Ectodermal cell (in vitro differentiated cells): ENCODE results near the gene CD22.

Source experiments
- H3K27ac ChIP-seq: 2 replicates; pipeline ENCODE4 v1.7.0; 2013; ENCODE audit warnings: mild to moderate bottlenecking, low read depth, low read length; ENCODE audit not compliant: insufficient read depth, poor library complexity, severe bottlenecking
- H3K27me3 ChIP-seq: 2 replicates; pipeline ENCODE4 v1.7.0; 2013; ENCODE audit warnings: mild to moderate bottlenecking, low read length; ENCODE audit not compliant: insufficient read depth, control insufficient read depth, poor library complexity, severe bottlenecking
- H3K36me3 ChIP-seq: one replicate; pipeline ENCODE4 v1.7.0; 2013; ENCODE audit warnings: low read length; ENCODE audit not compliant: control insufficient read depth, insufficient read depth
- H3K4me1 ChIP-seq: one replicate; pipeline ENCODE4 v1.7.0; 2013; ENCODE audit warnings: low read length; ENCODE audit not compliant: control insufficient read depth, insufficient read depth
- H3K4me3 ChIP-seq: 2 replicates; pipeline ENCODE4 v1.7.0; 2013; ENCODE audit warnings: low read depth, low read length, control low read depth; ENCODE audit not compliant: insufficient read depth
- H3K9me3 ChIP-seq: 2 replicates; pipeline ENCODE4 v1.7.0; 2013; ENCODE audit warnings: mild to moderate bottlenecking, low read length, moderate library complexity; ENCODE audit not compliant: control insufficient read depth
- WGBS, 2 experiments: methylation state at CpG; one replicate each; pipeline ENCODE4 v1.1.7; 2013; ENCODE audit warnings: missing lambda C conversion rate in 2 of 2; 5-methylcytosine and 5-hydroxymethylcytosine counted together

Gene CD22

DNA sequence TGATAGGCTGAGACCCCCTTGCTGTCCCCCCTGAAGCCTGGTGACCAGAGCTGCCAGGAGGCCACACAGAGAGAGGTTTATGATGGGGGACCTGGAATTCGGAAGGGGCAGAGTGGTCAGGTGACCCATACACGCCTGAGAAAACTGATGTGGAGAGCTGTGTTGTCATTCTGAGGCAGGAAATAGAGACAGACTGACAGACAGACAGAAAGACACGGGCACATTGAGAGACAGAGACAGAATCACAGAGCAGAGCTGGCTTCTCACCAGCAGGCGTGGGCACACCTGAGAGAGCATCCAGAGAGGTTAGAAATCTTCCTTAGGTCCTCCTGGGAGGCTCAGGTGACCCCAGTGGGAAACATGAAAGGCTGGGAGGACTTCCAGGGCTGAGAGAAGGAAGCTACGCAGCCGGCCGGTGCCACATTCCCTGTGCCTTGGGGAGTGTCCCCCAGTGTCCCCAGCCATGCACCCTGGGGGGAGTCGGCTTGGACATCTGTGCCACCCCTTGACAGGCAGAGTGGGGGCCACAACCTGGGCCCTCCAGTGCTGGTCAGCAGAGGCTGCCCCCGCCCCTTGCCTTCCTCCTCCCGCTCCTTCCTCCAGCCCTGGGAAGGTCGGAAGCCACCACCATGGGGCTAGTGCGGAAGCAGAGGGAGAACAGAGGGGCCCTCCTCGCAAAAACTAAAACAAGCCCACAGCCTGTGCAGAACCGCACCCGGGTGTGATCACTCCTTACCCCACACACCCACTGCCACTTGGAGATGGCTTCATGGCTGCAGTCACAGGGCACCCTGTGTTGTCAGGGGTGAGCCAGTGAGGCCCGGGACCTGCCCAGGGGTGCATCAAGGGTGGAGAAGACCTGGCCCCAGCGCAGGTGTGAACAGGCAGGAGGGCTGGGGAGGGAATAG lies 20.9 kb downstream of the CD22 start:
- H3K4me3 ChIP-seq: no peak overlapping the region
- no peaks in the 10 kb centered on the region for H3K36me3 ChIP-seq
- no peaks in the 10 kb centered on the region for H3K4me1 ChIP-seq
- WGBS, 2 experiments: 91 to 92% methylated on average over 17 of the region's 17 CpGs
- no peaks in the 10 kb centered on the region for H3K9me3 ChIP-seq
- H3K27ac ChIP-seq: no peak overlapping the region
- H3K27me3 ChIP-seq: peaks cover 31% of the 10 kb centered on the region

DNA sequence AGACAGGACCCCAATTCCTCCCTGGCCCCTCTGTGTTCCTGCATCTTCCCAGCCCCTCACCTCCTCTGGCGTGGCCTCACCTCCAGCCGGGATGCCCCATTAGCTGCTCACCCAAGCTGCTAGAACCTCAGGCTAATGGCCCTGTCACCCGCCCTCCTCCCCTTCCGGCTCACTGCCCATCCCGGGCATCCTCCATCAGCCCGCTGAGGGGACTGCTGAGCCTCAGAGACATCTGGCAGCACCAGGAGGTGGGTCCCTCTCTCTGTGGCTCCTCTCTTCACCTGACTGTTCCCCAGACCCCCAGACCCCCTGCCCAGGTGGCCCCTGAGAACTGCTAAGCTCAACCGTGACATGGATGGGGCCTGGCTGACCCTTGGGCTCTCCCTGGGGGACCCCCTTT lies 21.6 kb downstream of the CD22 start:
- 88 to 89% methylated on average over 7 of the region's 7 CpGs for WGBS, 2 experiments
- Histone ChIP-seq H3K4me1 (no peaks in the 10 kb centered on the region), H3K9me3 (no peaks in the 10 kb centered on the region), H3K4me3 (no peak overlapping the region), H3K27me3 (peaks cover 31% of the 10 kb centered on the region), H3K27ac (no peak overlapping the region), H3K36me3 (no peaks in the 10 kb centered on the region)

DNA sequence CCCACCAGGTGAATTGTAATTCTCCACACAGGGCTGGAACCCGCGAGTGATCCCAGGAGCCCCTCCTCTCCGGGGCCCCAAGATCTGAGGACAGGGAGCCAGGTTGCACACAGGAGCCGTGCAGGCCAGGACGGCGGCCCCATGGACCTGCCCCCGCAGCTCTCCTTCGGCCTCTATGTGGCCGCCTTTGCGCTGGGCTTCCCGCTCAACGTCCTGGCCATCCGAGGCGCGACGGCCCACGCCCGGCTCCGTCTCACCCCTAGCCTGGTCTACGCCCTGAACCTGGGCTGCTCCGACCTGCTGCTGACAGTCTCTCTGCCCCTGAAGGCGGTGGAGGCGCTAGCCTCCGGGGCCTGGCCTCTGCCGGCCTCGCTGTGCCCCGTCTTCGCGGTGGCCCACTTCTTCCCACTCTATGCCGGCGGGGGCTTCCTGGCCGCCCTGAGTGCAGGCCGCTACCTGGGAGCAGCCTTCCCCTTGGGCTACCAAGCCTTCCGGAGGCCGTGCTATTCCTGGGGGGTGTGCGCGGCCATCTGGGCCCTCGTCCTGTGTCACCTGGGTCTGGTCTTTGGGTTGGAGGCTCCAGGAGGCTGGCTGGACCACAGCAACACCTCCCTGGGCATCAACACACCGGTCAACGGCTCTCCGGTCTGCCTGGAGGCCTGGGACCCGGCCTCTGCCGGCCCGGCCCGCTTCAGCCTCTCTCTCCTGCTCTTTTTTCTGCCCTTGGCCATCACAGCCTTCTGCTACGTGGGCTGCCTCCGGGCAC lies 22.6 kb downstream of the CD22 start:
- H3K9me3 ChIP-seq: no peaks in the 10 kb centered on the region
- H3K27me3 ChIP-seq: peaks cover 31% of the 10 kb centered on the region
- H3K4me1 ChIP-seq: no peaks in the 10 kb centered on the region
- H3K27ac ChIP-seq: no peak overlapping the region
- no peaks in the 10 kb centered on the region for H3K36me3 ChIP-seq
- no peak overlapping the region for H3K4me3 ChIP-seq
- 95% methylated on average over 47 of the region's 47 CpGs for WGBS, 2 experiments

DNA sequence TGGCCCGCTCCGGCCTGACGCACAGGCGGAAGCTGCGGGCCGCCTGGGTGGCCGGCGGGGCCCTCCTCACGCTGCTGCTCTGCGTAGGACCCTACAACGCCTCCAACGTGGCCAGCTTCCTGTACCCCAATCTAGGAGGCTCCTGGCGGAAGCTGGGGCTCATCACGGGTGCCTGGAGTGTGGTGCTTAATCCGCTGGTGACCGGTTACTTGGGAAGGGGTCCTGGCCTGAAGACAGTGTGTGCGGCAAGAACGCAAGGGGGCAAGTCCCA lies 23.1 kb downstream of the CD22 start:
- no peaks in the 10 kb centered on the region for H3K9me3 ChIP-seq
- H3K27ac ChIP-seq: no peak overlapping the region
- H3K4me1 ChIP-seq: no peaks in the 10 kb centered on the region
- WGBS, 2 experiments: 93% methylated on average over 18 of the region's 18 CpGs
- peaks cover 30% of the 10 kb centered on the region for H3K27me3 ChIP-seq
- no peaks in the 10 kb centered on the region for H3K36me3 ChIP-seq
- H3K4me3 ChIP-seq: no peak overlapping the region

DNA sequence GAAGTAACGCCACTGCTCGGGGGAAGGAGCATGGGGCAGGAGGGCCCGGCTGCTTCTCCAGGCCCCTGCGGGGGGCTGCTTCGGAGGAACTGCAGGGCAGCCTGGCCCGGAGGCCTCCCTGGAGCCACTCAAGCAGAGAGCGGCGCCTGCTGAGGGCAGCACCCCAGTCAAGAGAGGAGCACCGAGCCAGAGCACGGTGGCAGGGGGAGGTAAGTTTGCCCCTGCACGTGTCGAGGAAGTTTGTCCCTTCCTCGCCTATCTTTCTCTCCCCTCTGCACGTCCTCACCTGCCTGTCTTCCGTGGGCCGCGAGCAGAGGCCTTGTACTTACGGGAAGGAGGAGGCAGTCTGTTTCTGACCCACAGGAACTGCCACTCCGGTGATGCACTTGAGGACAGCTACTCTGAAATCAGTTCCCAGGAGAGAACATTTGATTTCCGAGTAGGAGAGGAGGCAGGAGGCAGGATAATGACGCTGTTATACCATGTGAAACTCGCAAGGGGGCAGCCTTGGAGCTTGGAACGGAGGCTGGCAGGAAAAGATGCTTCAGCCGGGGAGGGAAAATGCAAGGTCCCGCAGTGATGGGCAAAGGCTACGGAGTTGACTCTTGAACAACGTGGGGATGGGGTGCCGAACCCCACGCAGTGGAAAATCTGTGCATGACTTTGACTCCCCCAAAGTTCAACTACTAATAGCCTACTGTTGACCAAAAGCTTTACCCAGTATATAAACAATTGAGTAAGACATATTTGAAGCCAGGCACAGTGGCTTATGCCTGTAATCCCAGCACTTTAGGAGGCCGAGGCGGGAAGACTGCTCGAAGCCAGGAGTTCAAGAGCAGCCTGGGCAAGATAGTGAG lies 23.7 kb downstream of the CD22 start:
- Histone ChIP-seq H3K9me3 (no peaks in the 10 kb centered on the region), H3K4me1 (no peaks in the 10 kb centered on the region), H3K27me3 (peaks cover 25% of the 10 kb centered on the region), H3K27ac (no peak overlapping the region), H3K4me3 (no peak overlapping the region), H3K36me3 (no peaks in the 10 kb centered on the region)
- 46 to 51% methylated on average over 32 of the region's 32 CpGs for WGBS, 2 experiments

DNA sequence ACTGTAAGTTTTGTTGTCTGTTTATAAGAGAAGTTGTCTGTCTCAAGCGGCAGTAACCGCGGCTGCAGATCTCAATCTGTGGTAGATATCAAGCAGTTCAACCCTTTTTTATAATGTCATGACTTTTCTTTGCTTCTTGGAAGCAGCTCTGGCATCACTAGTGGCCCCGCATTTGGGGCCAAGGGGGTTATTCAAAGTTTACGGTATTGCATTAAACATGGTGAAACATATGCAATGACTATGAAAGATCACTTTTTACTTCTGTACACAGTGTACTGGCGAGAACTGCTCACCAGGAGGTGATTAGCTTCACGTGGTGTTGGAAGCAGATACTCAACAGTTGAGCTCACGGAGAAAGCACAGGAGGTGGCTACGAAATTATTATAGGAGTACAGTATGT lies 24.6 kb downstream of the CD22 start:
- Histone ChIP-seq H3K36me3 (no peaks in the 10 kb centered on the region), H3K27me3 (peaks cover 18% of the 10 kb centered on the region), H3K4me1 (no peaks in the 10 kb centered on the region), H3K4me3 (no peak overlapping the region), H3K27ac (no peak overlapping the region), H3K9me3 (no peaks in the 10 kb centered on the region)
- 94% methylated on average over 8 to 9 of the region's 9 CpGs for WGBS, 2 experiments

DNA sequence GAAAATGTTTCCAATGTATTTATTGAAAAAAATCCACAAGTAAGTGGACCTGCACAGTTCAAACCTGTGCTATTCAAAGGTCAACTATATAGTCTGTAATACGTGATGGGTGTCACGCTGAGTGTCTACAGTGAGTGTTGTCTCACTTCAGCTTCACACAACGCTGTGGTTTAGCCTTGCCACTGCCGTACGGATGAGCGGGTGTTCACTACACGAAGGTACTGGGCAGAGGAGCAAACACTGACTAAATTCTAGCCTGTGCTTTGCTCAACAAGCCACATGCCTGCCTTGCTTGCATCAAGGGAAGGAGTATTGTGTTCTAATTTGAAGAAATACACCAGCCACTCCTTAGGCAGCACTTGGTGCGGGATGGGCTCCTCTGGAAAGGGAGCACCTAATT lies 25.9 kb downstream of the CD22 start:
- WGBS, 2 experiments: 93 to 95% methylated on average over 8 of the region's 8 CpGs
- Histone ChIP-seq H3K27me3 (peaks cover 8% of the 10 kb centered on the region), H3K27ac (no peak overlapping the region), H3K4me3 (no peak overlapping the region), H3K36me3 (no peaks in the 10 kb centered on the region), H3K9me3 (no peaks in the 10 kb centered on the region), H3K4me1 (no peaks in the 10 kb centered on the region)

DNA sequence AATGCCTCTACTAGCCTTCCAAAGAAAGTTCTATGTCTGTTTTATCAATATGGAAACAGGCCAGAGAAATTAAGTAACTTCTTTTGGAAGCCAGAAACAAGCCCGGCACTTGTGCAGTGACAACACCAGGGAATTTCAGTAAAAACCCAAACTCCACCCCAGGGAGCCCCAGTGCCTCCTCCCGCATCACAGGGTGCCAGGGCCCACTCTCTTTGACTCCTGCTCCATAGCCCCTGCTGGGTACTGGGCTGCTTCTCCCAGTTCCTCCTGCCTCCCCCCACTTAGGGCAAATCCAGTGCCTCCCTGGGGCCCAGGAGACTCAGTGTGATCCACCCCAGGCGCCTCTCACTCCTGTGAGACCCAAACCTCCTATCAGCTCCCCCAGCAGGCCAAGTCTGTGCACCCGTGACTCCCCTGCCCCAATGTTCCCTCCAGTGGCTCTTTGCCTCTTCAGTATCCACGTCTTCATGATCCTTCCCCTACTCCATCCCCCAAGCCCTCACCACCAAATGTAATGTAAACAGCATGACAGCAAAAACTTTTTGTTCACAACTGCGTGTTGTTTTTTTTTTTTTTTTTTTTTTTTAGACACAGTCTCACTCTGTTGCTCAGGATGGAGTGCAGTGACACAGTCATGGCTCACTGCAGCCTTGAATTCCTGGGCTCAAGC lies 26.9 kb downstream of the CD22 start:
- WGBS, 2 experiments: 72 to 77% methylated on average over 6 of the region's 6 CpGs
- Histone ChIP-seq H3K27me3 (peaks cover 5% of the 10 kb centered on the region), H3K4me3 (no peak overlapping the region), H3K9me3 (no peaks in the 10 kb centered on the region), H3K36me3 (no peaks in the 10 kb centered on the region), H3K27ac (no peak overlapping the region), H3K4me1 (no peaks in the 10 kb centered on the region)

DNA sequence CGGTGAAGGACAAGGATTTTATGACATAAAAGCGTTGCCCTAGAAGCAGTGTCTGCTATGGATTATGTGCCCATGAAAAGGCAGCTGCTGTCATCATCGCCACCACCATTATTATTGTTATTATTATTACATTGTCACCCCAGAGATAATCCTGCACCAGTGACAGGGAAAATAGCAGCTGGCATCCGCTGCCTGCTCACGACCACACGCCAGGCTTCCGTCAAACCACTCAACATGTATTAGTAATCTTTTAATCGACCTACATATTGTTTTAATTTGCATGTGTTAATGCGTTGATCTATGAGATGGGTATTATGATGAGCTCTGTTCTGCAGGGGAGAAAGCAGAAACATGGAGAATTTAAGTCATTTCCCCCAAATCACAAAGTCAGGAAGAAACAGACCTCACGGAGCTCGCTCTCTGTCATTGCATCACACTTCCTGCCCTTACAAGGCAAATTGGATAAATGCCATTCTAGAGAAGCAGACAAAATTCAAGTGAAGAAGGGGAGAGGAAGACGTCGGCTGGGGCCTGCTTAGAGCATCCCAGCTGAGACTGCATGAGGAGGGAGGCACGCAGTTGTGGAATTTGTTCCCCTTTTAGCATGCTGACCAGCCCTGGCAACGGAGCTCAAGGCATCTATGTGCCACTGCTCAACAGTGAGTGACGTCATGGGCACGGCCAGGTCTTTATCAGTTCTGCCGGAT lies 29.0 kb downstream of the CD22 start, which contains the start of gene FFAR3:
TSS of gene FFAR3 (plus strand) at position 594 of the 707 bp plus-strand sequence. CDS start 431 bp downstream, outside the sequence.
- WGBS, 2 experiments: 79 to 88% methylated on average over 15 to 18 of the region's 18 CpGs
- Histone ChIP-seq H3K9me3 (no peaks in the 10 kb centered on the region), H3K27me3 (no peaks in the 10 kb centered on the region), H3K36me3 (no peaks in the 10 kb centered on the region), H3K4me1 (no peaks in the 10 kb centered on the region), H3K4me3 (no peak within 1 kb of the TSS), H3K27ac (no peak within 1 kb of the TSS)
